NCI-H2171 treated with DMSO at 0.1 percent for 48 hours (cell line): ENCODE measurements around the gene TMPRSS11D.

ENCODE experiments used
- DNase-seq: peaks from one replicate; lab custom pipeline; 2025; lab: John Stamatoyannopoulos, UW

Gene TMPRSS11D

DNA sequence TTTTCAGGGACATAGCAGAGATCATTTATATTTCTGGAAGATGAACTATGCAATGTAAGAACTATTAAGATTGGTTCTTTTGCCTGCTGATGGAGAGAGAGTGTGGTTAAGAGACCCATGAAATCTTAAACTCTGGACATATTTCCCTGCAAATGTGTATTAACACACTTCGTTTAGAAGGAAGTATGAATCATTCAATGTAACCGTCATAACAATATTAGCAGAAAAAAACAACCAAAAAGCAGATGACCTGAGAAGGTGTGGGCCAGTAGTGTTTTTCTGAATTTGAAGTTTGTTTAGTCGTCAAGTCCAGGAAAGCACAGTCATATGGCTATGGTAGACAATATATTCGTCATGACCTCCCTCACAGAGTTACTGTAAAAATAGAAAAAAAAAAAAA lies 2.5 kb upstream of the TMPRSS11D start:
- no peak for DNase-seq

GRCh38 chr4:67885762-67886161 lies 2.0 kb upstream of the TMPRSS11D start:
- no peak for DNase-seq

DNA sequence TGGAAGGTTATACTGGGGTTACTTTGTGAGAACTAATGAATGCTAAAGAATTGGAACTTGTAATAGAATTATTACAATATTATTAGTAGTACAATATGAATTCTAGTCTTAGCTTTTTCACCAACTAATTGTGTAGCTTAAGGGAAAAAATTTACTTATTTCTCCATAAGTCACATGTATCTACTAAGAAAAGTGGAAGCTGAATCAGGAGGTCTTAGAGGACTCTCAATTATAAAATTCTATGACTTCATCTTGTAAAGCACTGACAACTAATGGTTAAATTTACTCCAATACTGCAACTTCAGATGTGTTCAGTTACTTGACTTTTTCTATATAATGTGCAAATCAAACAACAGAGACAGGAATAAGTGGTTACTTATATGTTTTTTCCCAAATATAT lies 899 bp upstream of the TMPRSS11D start:
- no peak for DNase-seq

DNA sequence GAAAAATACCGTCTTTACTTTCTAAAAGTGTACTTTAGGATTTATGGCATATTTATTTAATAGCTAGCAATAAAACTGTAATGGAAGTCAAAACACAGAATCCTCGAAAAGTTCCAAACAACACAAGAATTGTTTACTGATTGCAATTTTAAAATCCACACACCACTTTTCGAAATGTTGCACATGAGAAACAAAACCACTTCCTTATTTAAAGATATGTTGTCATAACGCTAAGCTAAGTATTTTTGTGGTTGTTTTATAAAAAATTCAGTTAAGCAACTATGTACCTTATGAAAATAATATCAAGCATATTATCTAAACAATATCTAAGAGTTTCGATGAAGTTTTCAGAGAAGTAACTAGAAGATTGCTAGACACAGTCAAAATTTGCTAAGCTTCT lies 344 bp downstream of the TMPRSS11D start:
- DNase-seq, result no peak

GRCh38 chr4:67880866-67881610 lies 2.8 kb downstream of the TMPRSS11D start:
- no peak for DNase-seq

GRCh38 chr4:67879486-67879885 lies 4.3 kb downstream of the TMPRSS11D start:
- DNase-seq, result no peak

DNA sequence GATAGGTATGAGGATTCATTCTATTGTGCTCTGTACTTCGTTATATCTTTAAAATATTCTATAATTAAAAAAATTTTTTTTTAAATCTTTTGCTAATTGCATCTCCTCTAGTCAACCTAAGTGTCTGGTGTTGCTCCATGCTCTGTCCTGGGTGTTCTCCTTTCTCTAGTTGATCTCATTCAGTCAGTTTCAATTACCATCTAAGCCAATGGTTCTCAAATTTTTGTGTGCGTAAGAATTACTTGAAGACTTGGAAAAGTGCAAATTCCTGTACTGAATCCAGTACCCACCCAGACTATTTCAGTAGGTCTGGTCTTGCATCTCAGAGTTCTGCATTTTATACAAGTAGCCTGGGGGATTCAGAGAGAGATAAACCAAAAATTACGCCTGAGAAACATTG lies 6.7 kb downstream of the TMPRSS11D start:
- DNase-seq, result no peak

GRCh38 chr4:67874986-67875385 lies 8.8 kb downstream of the TMPRSS11D start:
- no peak for DNase-seq

DNA sequence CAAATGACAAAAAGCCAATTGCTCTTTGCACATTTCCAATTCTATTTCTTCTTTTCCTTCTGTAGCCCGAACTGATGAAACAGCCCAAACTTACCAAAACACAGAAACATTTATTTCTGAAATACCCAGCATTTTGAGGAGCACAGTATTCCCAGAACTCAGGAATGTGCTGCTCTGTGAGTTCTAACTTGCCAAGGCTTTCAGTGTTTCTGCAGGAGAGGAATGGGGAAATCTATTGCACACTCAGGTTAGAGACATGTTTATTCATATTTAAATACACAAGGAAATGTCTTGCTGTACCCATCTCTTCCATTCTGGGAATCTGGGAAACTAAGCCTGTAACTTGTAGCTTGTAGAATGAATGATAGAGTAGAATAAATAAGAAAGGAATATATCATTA lies 10.7 kb downstream of the TMPRSS11D start:
- no peak for DNase-seq

- no peak for DNase-seq
Observed at GRCh38 chr4:67871867-67872266, 11.9 kb downstream of the TMPRSS11D start.

- DNase-seq, result no peak
Observed at GRCh38 chr4:67869580-67870190, 14.1 kb downstream of the TMPRSS11D start.

- DNase-seq, result no peak
Observed at GRCh38 chr4:67861513-67861912, 22.3 kb downstream of the TMPRSS11D start.

- DNase-seq, result no peak
Observed at GRCh38 chr4:67853336-67853735, 30.5 kb downstream of the TMPRSS11D start.

DNA sequence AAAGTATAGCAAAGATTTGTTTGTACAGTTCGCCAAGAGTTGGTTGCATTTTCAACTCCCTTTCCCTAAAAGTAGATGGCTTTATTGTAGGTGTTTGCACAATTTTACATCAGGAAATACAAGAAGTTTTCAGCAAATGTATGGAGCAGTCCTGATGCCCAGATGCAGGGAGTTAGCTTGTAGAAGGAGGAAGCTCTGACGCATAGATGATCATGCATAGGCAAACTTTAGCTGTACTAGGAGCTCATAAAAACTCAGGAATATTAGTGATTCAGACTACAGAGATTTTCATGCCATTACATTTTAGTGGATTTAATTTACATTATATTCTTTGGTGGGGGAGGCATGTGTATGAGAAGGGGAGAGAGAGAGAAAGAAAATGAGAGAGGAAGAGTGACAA lies 62.9 kb downstream of the TMPRSS11D start:
- DNase-seq, result no peak

- DNase-seq, result no peak
Observed at GRCh38 chr4:67810011-67810410, 73.8 kb downstream of the TMPRSS11D start.

DNA sequence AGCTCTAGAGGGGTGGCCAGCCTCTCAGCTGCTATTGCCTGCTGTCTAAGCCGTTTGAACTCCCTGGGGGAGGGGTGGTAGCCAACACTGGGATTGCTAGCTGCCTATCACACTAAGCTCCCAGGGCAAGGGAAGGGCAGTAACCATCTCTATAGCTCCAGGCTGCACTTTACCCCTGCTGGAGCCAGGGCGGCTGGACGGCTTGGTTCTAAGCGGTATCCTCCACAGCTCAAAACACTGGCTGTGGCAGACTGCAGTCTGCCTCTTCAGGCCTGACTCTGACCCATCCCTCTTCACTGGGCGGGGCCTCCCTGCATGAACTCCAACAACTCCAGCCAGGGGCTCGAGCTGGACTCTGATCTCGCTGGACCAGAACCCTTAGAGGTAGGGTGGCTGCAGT lies 74.3 kb downstream of the TMPRSS11D start:
- DNase-seq, result no peak

- DNase-seq, result no peak
Observed at GRCh38 chr4:67796810-67797209, 87.0 kb downstream of the TMPRSS11D start.

GRCh38 chr4:67790721-67791120 lies 93.1 kb downstream of the TMPRSS11D start:
- no peak for DNase-seq

GRCh38 chr4:67787311-67787710 lies 96.5 kb downstream of the TMPRSS11D start:
- no peak for DNase-seq

- DNase-seq, result no peak
Observed at GRCh38 chr4:67785528-67785927, 98.3 kb downstream of the TMPRSS11D start.

GRCh38 chr4:67779631-67780030 lies 104.2 kb downstream of the TMPRSS11D start:
- no peak for DNase-seq

DNA sequence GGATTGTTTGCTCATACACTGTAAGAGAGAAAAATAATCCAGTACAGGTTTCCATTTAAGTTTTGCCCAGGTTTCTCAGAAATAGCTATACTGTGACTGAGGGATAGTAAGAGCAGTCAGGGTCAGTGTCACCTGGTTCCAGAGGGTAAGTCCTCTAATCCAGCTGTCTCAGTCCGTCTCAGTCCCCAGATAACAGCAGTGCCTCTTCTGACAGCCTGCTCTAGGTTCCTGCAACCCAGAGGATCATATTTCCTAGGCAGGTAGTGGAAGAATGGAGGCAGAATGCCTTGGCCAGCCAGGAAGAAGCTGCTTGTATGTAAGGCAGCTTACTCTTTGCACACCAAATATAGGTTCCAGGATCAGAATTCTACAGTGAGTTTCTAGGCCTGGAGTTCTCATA lies 107.1 kb downstream of the TMPRSS11D start:
- DNase-seq, result peak; percentile 37
